Stimulated activated CD4-positive, alpha-beta T cell treated with anti-CD3 and anti-CD28 coated beads, Interleukin-1b, Interleukin-23, amount 100 ng/mL, for 4 hours (primary cell): ENCODE data around the gene KLHL3.

Experiments used
- DNase-seq, 2 donors: peaks; one replicate each; pipeline ENCODE4 v3.0.0-alpha.2; 2020; ENCODE audit warnings: low read depth in 2 of 2

The KLHL3 gene

GRCh38 chr5:137743031-137743640 is 7.2 kb upstream of the KLHL3 start:
- DNase-seq = peak; percentile 3 to 50

DNA sequence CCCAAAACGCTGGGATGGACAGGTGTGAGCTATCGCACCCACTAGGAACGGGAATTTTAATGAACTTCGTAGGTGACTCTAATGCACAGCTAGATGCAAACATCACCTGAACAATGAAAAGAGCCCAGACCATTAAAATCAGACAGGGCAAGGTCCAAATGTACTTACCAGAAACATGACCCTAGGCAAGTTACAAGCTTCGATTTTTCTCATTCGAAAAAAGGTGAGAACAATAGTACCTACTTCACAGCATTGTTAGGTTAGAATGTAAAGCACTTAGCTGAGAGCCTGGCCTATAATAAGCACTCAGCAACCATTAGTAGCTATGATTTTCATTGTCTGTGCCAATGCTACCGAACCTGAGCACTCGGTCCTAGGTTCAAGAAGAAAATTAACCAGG is 5.8 kb upstream of the KLHL3 start:
- no peak for DNase-seq

DNA sequence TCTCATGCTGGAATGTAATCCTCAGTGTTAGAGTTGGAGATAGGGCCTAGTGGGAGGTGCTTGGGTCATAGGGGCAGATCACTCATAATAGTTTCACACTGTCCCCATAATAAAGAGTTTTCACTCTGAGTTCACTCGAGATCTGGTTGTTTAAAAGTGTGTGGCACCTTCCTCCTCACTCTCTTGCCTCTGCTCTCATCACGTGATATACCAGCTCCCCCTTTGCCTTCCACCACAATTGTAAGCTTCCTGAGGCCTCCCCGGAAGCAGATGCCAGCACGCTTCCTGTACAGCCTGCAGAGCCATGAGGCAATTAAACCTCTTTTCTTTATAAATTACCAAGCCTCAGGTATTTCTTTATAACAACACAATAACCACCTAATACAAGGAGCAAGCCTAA is 3.8 kb upstream of the KLHL3 start:
- no peak for DNase-seq

DNA sequence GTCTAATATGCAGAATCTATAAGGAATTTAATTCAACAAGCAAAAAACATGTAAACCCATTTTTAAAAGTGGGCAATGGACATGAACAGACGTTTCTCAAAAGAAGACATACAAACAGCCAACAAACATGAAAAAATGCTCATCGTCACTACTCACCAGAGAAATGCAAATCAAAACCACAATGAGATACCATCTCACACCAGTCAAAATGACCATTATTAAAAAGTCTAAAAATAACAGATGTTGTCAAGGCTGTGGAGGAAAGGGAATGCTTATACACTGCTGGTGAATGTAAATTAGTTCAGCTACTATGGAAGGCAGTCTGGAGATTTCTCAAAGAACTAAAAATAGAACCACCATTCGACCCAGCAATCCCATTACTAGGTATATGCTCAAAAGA is 3.1 kb upstream of the KLHL3 start:
- no peak for DNase-seq

DNA sequence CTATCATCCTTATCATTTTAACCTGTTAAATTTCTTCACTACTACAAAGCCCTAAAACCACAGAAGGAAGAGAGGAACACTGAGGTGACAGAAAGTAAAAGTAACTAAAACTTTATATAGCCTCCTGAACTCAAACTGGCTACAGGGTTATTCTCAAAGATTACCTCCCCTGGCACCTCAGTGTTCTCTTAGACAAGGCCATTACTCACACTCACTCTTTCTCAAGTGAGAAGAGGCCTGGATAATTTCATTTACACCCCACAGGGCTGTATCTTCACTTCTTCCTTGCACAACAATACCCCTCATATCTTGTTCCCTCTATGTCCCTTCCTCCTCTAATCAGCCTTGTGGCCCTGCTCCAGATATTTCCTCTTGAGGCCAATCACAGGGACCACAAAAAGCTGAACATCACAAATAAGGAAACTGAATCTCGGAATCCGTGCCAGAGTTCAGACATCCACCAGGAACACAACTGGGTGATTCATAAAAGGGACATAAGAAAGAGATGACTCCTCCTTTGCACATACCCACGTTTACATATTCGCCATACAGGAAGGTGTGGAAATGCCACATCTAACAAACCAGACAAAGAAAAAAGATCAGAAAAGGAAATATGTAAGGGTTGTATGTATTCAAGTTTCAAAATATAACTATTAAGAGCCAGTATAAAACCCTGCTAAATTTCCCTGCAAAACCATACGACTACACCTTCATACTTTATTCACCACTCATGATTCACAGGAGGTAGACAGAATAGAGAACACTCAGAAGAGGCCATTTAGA is 1.7 kb upstream of the KLHL3 start:
- peak in 1 of 2 donors; percentile 1 for DNase-seq

DNA sequence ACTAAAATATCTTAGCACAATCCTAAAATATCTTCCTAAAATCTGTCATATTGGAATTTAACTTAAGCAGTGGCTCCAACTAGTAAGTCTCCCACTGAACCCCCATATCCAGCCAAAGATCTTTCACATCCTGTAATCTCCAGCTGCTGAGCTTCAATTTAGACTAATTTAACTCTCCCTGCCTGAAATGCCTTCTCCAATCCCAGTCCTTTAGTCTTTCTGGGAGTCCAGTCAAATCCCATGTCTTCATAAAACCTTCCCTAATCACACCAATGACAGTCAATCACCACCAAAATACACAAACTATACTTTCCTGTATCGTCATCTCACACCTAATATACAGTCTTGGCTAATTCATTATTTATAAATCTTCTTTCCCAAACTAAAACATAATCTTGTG is 607 bp upstream of the KLHL3 start:
- no peak for DNase-seq

- no peak for DNase-seq
These were observed 831 bp downstream of the KLHL3 start for GRCh38 chr5:137734962-137735554.

DNA sequence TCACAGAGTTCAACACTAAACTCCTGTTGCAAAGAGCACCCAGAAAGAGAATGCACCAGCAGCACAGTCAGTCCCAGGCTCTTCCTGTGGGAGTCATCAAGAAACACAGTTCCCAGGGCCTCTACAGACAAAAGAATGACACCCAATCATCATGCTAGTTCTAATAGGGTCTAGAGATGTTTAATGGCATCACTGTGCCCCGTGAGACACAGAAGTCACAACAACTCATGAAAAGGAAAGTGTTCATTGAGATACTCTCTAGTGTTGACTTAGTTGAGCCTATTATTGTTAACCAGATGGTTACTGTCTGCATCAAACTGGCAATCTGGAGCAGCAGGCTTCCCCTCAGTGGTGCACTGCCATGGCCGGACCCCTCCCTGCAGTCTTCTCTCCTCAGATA is 1.6 kb downstream of the KLHL3 start:
- no peak for DNase-seq

DNA sequence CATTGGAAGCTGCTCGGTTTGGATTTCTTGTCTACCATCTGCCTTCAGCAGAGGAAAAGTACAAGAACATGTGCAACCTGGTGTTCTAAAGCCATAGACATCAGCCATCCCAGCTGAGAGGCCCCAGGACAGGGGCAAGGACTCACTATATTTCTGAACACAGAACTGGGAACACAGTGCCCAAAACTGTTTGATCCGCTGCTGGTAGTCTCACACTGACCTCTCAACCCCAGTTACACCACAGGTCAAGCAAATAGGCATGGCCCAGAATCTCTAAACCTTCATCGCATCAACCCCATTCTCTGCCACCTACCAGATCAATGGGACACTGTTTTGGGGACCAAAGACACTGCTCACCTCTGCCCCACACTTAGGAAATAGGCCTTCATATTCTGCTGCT is 2.0 kb downstream of the KLHL3 start:
- DNase-seq = no peak

- no peak for DNase-seq
These were observed 2.9 kb downstream of the KLHL3 start for GRCh38 chr5:137733006-137733405.

DNA sequence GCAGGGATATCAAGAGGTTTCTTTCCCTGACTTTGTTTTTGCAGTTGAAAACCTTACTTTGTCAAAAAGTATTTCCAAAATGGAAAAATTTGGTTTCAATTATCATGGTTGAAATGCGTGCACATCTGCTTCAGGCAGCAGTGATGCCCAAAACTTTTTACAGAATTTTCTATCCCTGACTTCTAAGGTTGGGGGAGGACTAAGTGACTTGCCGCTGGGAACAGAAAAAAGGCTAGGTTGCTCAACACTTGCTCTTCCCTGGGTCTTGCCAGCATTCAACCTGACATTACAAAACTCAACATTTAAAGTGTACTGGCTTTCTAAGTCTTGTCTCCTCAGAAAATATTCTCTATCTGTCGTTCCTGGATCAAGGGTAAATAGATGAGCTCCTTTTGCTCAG is 4.7 kb downstream of the KLHL3 start:
- no peak for DNase-seq

DNA sequence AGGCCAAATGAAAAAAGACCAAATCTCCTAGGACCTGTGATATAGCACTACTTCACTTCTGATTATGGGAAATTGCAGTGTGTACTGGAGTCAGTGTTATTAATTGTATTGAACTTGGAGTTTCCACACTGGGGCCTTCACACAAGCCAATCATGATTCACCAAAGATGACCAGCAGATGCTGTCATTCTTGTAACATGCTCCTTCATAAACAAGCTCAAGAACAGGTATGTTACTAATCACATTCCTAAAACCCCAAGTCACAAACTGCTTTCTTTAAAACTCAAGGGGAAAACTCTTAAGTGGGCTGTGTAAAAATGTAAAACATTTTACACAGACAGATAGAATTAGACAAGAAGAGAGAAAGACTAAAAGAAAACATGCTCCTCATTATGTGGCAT is 5.6 kb downstream of the KLHL3 start:
- DNase-seq = no peak

- no peak for DNase-seq
These were observed 7.8 kb downstream of the KLHL3 start for GRCh38 chr5:137728048-137728447.

GRCh38 chr5:137727623-137728022 is 8.3 kb downstream of the KLHL3 start:
- DNase-seq = no peak

DNA sequence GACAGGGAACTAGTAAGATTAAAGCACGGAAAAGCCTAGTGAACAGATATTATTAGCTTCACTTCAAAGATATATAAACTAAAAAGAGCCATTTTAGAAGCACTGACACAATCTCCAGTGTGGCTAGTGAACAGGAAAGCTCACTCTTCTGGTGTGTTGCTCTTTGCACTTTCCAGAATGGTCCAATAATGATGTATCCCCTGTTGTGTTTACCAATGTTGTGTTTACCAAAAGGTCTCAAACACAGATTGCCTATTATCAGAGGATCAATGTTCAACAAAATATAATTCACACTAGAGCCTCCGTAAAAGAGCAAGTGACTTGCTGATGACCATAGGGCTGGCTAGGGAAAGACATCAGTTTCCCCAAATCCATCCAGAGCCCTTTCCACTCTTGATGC is 11.6 kb downstream of the KLHL3 start:
- DNase-seq = no peak

DNA sequence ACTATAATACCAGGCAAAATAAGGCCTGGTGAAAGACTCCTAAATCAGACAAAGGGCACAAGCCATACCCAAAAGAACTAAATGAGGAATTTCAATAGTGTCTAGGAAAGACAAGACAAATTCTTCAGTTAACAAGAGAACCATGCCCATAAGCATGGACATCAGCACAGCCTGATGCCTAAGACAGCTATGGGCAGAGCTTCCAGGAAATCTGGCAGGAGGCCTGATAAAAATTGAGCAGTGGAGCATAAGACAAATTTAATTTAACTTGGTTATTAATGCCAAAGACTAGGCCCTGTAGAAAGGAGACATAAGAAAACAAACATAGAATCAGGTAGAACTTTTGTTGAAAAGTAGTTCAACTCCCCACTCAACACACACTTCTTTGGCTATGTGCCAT is 17.3 kb downstream of the KLHL3 start:
- DNase-seq = no peak

DNA sequence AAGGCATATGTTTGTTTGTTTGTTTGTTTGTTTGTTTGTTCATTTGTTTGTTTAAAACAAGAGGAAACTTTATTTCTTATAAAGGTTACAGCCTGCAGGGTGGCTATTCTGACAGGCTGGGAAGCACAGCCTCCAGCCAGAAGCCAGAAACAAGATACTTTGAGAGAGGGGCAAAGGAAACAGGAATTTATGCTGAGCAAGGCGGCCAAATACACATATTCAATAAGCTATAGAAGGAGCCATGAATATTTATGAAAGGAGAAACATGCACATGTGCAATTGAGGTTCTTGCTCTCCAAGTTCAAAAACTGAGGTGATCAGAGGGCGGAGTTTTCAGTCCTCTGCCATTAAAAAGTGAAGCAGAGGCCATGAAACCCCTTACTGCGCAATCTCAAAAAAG is 19.6 kb downstream of the KLHL3 start:
- no peak for DNase-seq

GRCh38 chr5:137715456-137715855 is 20.4 kb downstream of the KLHL3 start:
- DNase-seq = no peak

GRCh38 chr5:137714946-137715345 is 20.9 kb downstream of the KLHL3 start:
- DNase-seq = no peak

DNA sequence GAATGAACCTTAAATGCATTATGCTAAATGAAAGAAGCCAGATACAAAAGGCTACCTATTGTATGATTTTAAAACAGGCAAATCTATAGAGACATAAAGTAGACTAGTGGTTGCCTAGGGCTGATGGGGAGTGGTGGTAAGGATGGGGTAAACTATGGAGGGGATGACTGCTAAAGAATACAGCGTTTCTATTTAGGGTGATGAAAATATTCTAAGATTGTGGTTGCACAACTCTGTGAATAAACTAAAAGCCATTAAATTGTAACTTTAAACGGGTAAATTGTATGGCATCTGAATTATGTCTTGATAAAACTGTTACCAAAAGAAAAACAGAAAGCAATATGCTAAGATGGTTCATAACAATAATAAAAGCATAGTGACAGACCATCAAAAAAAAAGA is 21.4 kb downstream of the KLHL3 start:
- no peak for DNase-seq

- DNase-seq = no peak
These were observed 23.7 kb downstream of the KLHL3 start for GRCh38 chr5:137712139-137712667.

DNA sequence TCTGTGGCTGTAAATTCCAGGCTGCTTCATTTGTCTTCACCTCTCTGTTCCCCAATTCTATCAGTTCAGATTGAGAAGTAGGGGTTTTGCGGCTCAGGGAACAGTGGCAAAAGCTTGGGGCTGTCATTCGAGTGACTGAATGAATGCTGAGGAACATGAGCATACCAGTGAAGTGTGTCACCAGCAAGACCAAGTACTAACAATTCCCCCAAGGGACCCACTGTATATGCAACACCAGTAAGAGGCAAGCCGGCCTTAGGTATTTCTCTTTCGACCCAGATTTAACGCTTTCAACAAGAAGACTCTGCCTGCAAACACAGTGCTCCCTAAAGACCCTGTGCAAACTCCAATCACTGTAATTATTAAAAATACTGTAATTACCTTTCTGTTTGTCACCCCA is 25.8 kb downstream of the KLHL3 start:
- DNase-seq = no peak
